Neural progenitor cell (in vitro differentiated cells): ENCODE measurements around the gene TBC1D2B.
A peak's percentile ranks its signal among the peaks of the same experiment; 100 is the strongest.

ENCODE experiments used
- EZH2 ChIP-seq: fragments of 200-600 bp; sonication (generic); IDR thresholded peaks from 2 replicates; pipeline ENCODE4 v1.6.1; 2017; ENCODE audit warnings: antibody characterized with exemption, mild to moderate bottlenecking, moderate library complexity
- TF ChIP-seq, protein P1 (sequence below): fragments of 200-600 bp; sonication (generic); IDR thresholded peaks from 2 replicates; pipeline ENCODE4 v1.5.1; 2017; ENCODE audit warnings: antibody characterized with exemption, mild to moderate bottlenecking

DNA sequence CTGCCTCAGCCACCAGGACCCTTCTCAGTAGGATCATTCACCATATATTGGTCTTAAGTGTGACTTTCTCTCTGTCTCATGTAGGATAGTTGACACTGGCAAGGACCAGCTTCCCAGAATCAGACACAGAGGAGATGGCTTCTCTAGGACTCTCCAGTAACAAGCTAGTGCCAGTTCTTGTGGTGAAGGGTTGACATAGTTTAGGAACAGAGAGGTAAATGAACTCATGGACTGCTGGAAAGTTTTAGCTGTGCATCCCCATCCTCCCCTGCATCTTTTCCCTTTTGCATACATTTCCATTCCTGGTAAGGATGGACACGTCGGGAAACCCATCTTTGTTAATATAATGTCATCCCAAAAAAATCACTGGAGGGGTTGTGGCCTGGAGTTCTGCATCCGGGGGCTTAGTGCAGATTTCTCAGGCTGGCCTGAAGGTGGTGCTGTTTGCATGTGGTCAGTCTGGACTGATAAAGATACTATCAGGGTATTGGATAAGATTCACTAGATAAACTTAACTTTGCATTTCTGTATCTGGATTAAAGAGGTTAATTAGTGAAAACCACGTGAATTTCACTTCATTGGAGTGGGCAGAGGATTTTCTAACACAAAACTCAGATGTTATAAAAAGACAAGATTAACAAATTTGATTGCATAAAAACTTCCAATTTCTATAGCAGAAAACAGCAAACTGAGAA lies 110.8 kb downstream of the TBC1D2B start:
- TF ChIP-seq, protein P1, sequence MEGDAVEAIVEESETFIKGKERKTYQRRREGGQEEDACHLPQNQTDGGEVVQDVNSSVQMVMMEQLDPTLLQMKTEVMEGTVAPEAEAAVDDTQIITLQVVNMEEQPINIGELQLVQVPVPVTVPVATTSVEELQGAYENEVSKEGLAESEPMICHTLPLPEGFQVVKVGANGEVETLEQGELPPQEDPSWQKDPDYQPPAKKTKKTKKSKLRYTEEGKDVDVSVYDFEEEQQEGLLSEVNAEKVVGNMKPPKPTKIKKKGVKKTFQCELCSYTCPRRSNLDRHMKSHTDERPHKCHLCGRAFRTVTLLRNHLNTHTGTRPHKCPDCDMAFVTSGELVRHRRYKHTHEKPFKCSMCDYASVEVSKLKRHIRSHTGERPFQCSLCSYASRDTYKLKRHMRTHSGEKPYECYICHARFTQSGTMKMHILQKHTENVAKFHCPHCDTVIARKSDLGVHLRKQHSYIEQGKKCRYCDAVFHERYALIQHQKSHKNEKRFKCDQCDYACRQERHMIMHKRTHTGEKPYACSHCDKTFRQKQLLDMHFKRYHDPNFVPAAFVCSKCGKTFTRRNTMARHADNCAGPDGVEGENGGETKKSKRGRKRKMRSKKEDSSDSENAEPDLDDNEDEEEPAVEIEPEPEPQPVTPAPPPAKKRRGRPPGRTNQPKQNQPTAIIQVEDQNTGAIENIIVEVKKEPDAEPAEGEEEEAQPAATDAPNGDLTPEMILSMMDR = peak; percentile 97
- no peak for TF ChIP-seq EZH2
